ENCODE results near the gene FBN2. TPM values are rescaled to one million over a fixed set of nuclear protein-coding genes. Genes with fewer than 3 reads are reported as not detected.
A peak's percentile ranks its signal among the peaks of the same experiment; 100 is the strongest.

The FBN2 gene
- total RNA-seq, 1 donor from 2014 or later: 34.1 TPM

DNA sequence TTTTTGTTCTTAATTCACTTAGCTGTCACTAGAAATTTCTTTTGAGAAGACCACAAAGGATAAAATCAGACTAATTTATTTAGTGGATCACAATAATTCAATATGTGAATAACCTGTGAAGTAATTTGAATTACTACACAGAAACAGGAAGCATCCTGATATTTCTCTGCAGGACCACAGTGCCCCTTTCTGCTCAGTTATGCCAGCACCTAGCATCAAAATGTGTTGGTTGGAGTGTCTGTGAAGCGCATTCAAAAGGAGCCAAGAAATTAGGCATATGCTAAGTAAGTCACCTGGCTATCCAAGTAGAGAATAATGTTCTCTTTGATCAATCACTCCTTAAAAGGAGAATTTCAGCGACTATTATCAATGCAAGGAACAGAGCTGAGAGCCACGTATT lies 267.0 kb downstream of the FBN2 start:
- intact Hi-C loops (cut with micrococcal nuclease): no loop called here

DNA sequence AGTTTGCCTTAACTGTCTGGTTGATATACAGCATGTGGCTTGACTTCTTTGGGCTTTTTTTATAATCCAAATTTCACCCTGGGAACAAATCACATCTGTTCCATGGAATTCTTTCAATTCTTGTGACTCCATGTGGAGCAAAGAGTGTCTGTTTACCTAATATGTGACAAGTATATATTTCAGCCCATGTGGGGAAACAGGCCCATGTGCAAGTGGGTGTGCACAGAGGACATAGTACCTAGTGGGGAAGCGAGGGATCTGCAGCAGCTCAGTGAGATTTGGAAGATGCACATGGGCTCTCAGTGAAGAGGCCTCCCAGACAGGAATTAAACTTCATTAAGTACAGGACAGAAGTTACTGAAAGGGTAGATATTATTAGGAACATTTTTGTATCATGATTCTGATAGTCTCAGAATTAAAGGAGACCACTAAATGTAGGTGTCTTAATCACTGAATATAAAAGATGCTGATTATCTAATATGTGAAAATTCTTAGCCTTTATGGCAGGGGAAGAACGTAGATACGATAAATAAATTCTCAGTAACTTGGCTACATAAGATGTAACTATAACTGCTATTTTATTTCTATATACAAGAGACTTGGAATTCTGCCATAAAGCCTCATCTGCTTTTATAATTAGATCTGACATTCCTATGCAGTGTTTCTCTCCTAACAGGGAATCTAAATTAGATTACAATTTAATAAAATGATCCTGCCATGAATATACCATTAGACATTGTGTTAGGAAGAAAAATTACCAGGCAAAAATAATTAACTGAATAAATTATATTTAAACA lies 273.3 kb downstream of the FBN2 start:
- no peak overlapping the region for H3K4me3 ChIP-seq
- intact Hi-C loops (cut with micrococcal nuclease): no loop called here
- no peak for DNase-seq
- H3K9me3 ChIP-seq (replicated peaks): no peaks in the 10 kb centered on the region
- peak overlapping the region; percentile 50 for H3K27ac ChIP-seq (replicated peaks)
- H3K27me3 ChIP-seq (ENCODE audit: low read depth): no peaks in the 10 kb centered on the region
- H3K36me3 ChIP-seq: peaks cover 19% of the 10 kb centered on the region
- TF ChIP-seq, protein P1, sequence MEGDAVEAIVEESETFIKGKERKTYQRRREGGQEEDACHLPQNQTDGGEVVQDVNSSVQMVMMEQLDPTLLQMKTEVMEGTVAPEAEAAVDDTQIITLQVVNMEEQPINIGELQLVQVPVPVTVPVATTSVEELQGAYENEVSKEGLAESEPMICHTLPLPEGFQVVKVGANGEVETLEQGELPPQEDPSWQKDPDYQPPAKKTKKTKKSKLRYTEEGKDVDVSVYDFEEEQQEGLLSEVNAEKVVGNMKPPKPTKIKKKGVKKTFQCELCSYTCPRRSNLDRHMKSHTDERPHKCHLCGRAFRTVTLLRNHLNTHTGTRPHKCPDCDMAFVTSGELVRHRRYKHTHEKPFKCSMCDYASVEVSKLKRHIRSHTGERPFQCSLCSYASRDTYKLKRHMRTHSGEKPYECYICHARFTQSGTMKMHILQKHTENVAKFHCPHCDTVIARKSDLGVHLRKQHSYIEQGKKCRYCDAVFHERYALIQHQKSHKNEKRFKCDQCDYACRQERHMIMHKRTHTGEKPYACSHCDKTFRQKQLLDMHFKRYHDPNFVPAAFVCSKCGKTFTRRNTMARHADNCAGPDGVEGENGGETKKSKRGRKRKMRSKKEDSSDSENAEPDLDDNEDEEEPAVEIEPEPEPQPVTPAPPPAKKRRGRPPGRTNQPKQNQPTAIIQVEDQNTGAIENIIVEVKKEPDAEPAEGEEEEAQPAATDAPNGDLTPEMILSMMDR (IDR thresholded peaks at IDR 0.05; ENCODE audit: borderline replicate concordance): peak; percentile 42
- peaks cover 30% of the 10 kb centered on the region for H3K4me1 ChIP-seq

More for the DNA sequence above, 267.0 kb downstream of the FBN2 start:
- Histone ChIP-seq H3K9me3 (replicated peaks) (no peaks in the 10 kb centered on the region), H3K4me3 (peak overlapping the region; percentile 56), H3K27ac (replicated peaks) (peak overlapping the region; percentile 73), H3K27me3 (ENCODE audit: low read depth) (no peaks in the 10 kb centered on the region), H3K36me3 (no peaks in the 10 kb centered on the region), H3K4me1 (peaks cover 11% of the 10 kb centered on the region)
- TF ChIP-seq, protein P1 (IDR thresholded peaks at IDR 0.05; ENCODE audit: borderline replicate concordance): no peak
- no peak for DNase-seq

DNA sequence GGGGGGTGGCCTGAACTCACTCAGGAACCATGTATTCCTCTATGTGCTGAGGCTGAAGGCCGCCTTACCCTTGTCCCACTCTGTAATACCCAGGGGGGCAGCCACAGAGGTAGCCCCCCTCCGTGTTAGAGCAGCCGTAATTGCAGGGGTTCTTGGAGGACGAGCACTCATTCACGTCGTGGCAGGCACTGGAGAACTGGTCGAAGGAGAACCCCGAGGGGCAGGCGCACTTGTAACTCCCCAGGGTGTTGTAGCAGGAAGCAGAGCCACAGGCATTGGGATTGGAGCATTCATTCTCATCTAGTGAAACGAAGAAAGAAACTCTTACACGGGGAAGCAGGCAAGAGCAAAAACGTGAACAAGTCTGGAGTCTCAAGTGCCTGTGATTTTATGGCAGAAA lies 274.7 kb downstream of the FBN2 start:
- peak; percentile 25 for DNase-seq
- TF ChIP-seq, protein P1 (IDR thresholded peaks at IDR 0.05; ENCODE audit: borderline replicate concordance): no peak
- peak overlapping the region; percentile 50 for H3K27ac ChIP-seq (replicated peaks)
- H3K4me3 ChIP-seq: peak overlapping the region; percentile 17
- H3K36me3 ChIP-seq: peaks cover 22% of the 10 kb centered on the region
- H3K9me3 ChIP-seq (replicated peaks): no peaks in the 10 kb centered on the region
- intact Hi-C loops (cut with micrococcal nuclease): no loop called here
- H3K4me1 ChIP-seq: peaks cover 34% of the 10 kb centered on the region
- H3K27me3 ChIP-seq (ENCODE audit: low read depth): no peaks in the 10 kb centered on the region

DNA sequence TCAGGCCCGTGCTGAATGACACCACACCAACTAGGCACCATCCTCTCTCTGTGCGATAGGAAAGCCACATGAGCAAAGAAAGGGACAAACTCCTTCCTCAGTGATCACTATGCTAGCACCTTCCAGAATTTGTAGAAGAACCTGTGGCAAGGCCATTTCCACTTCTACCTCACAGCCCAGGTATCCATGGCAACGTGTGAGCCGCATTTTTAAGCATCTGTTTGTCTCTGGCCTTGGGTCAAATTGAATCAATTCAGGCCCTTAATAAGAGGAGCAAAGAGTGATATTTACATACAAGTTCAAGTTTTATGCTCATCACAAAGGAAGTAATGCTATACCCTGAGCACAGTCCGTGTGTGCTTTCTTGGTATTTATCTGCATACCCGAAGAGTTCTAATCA lies 275.1 kb downstream of the FBN2 start:
- peaks cover 34% of the 10 kb centered on the region for H3K4me1 ChIP-seq
- no peak for DNase-seq
- no peak overlapping the region for H3K4me3 ChIP-seq
- TF ChIP-seq, protein P1 (IDR thresholded peaks at IDR 0.05; ENCODE audit: borderline replicate concordance): no peak
- H3K27ac ChIP-seq (replicated peaks): peak overlapping the region; percentile 50
- H3K27me3 ChIP-seq (ENCODE audit: low read depth): no peaks in the 10 kb centered on the region
- H3K9me3 ChIP-seq (replicated peaks): no peaks in the 10 kb centered on the region
- peaks cover 22% of the 10 kb centered on the region for H3K36me3 ChIP-seq
- intact Hi-C loops (cut with micrococcal nuclease): no loop called here

DNA sequence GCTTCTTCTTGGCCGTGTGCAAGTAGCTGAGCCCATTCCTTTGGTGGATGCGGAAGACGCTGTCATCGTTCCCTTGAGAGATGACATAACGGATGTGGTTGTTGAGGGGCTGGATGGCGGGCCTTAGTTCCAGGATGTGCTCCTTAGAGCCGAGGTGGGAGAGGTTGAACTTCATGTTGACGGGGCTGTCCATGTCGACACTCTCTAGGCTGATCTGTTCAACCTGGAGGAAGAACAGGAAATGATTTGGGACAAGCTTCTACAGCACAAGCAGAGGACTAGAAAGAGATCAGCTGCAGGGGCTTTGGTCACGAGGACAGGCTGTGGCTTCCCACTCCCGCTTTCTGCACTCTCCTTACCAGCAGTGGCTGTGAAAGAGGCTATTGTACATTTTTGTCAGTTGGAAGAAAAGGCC lies 278.4 kb downstream of the FBN2 start:
- Histone ChIP-seq H3K4me3 (peak overlapping the region; percentile 12), H3K4me1 (peaks cover 16% of the 10 kb centered on the region), H3K27ac (replicated peaks) (peak overlapping the region; percentile 23), H3K9me3 (replicated peaks) (no peaks in the 10 kb centered on the region), H3K36me3 (peaks cover 22% of the 10 kb centered on the region), H3K27me3 (ENCODE audit: low read depth) (no peaks in the 10 kb centered on the region)
- intact Hi-C loops (cut with micrococcal nuclease): no loop called here
- DNase-seq: peak; percentile 20
- TF ChIP-seq, protein P1 (IDR thresholded peaks at IDR 0.05; ENCODE audit: borderline replicate concordance): no peak
